Renal cortical epithelial cell (primary cell): ENCODE results near the gene BBS7. TPM values are rescaled to one million over a fixed set of nuclear protein-coding genes. Genes with fewer than 3 reads are reported as not detected.
A peak's percentile ranks its signal among the peaks of the same experiment; 100 is the strongest.

Experiments used
- DNase-seq: peaks from one replicate; pipeline ENCODE4 v3.0.0-alpha.2; 2011; ENCODE audit warnings: low read depth
- total RNA-seq: library from RNA; depleted of rRNA; stranded (reverse); fragments of >200 nt; gene quantifications from 2 replicates; pipeline ENCODE4 v1.2.3, GENCODE V29; 2014

BBS7 gene, protein sequence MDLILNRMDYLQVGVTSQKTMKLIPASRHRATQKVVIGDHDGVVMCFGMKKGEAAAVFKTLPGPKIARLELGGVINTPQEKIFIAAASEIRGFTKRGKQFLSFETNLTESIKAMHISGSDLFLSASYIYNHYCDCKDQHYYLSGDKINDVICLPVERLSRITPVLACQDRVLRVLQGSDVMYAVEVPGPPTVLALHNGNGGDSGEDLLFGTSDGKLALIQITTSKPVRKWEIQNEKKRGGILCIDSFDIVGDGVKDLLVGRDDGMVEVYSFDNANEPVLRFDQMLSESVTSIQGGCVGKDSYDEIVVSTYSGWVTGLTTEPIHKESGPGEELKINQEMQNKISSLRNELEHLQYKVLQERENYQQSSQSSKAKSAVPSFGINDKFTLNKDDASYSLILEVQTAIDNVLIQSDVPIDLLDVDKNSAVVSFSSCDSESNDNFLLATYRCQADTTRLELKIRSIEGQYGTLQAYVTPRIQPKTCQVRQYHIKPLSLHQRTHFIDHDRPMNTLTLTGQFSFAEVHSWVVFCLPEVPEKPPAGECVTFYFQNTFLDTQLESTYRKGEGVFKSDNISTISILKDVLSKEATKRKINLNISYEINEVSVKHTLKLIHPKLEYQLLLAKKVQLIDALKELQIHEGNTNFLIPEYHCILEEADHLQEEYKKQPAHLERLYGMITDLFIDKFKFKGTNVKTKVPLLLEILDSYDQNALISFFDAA
- total RNA-seq, result 27.3 and 31.6 TPM in 2 replicates

DNA sequence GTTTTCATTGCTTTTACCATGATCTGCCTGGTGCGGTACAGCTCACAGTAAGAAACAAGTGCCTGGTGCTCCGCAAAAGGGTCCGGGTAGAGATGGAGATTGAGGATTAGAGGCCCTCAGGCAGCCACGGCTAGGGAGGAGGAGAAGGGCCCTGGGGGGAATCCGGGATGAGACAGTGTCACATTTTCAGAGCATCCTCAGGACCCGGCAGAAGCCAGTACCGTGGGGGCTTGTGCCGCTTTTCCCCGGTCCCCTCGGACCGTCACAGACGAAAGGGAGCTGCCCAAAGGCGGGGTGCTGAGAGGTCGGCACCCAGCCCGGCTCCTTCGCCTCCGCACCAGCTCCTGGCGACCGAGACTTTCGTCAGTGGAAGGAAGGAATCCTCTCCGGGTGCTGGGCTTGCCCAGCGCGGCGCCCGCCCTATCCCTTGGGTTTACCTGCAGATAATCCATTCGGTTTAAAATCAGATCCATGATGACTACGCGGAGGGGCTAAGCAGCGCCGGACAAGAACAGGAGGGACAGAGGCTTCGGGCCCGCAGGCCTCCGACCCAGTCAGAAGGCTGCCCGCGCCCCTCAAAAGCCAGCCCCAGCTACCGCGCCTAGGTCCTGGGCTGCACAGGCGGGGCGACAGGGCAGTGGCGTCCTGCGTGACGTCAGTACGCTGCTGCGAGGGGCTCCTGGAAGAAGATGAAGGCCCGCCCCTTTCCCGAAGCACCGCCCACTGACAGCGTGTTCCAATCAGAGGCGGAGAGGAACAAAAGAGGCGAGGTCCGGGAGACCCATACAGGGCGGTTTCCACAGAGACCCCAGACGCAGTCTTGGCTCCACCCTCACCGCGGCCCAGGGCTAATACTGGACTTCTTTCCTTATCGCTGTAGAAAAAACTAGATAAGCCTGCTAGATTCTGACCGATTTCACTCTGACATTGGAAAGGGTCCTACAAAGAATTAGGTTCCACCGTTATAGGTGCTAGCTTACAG, at the start of gene BBS7:
TSS of gene BBS7 (minus strand) at position 634 of the 982 bp plus-strand sequence. CDS start at position 473, 161 bp downstream.
- peak; percentile 91 for DNase-seq

GRCh38 chr4:121913667-121914066, 43.4 kb upstream of the BBS7 start:
- no peak for DNase-seq

DNA sequence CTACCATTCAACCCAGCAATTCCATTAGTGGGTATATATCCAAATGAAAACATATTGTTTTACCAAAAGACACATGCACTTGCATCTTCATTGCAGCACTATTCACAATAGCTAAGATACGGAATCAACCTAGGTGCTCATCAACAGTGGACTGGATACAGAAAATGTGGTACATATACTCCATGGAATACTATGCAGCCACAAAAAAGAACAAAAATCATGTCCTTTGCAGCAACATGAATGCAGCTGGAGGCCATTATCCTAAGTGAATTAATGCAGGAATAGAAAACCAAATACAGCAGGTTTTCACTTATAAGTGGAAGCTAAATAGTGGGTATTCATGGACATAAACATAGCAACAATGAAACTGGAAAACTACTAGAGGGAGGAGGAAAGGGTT, 38.1 kb upstream of the BBS7 start:
- DNase-seq, result no peak

DNA sequence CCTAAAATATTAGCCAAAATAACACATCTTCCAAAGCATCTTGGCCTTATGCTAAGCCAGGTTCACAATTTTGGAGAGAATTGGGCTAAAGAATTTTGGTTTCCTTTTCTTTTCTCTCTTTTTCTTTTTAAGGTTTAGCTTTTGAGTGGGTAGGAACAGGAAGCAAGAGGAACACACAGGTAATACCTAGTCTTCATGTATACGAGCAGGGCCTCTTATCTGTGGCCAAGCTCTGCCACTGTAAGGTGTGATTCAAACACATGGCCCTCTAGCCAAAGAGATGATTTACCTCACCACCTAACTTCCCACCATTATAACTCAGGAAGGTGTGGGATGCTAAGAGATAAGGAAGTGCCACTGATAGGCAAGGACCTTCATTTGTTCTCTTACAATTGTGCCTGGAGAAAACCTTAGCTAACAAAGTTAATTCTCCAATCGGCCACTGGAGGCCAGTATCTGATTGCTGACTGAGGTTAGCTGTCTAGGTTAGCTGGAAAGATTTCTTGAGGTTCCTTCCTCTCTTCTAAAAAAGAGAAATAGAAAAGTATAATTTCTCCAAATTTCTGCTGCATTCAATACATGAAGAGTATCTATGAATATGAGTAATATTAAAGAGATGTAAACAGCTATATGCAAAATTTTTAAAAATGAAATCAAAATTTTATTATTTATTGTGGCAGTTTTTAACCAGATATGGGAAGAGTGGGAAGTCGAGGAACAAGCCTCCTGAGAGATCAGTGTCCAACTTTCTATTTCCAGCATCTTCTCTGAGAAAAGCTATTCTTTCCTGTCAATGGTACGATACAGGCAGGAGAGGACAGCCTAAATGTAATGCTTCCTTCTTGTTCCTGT, 30.1 kb upstream of the BBS7 start:
- DNase-seq, result peak; percentile 54

- DNase-seq, result no peak
Observed at GRCh38 chr4:121898150-121898549, 27.9 kb upstream of the BBS7 start.

DNA sequence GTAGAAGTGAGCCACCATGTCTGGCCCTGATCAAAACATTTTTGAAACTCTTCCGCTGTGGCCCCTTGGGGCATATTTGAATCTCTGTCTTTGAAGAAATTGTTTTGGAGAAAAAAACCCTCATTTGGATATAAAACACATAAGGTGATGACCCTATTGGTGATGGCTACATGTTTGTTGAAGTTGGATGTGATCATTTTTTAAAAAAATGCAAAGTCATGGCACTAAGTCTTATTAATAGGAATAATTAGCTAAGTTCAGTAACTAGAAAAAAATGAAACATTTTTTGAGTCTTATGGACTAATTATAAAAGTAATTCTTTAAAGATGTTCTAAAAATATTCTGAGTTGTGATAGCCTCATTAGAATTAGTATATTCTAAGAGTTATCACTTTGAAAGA, 17.9 kb upstream of the BBS7 start:
- DNase-seq, result no peak

GRCh38 chr4:121885115-121885514, 14.8 kb upstream of the BBS7 start:
- DNase-seq, result no peak

- DNase-seq, result no peak
Observed at GRCh38 chr4:121881158-121881557, 10.9 kb upstream of the BBS7 start.

- DNase-seq, result no peak
Observed at GRCh38 chr4:121879135-121879534, 8.9 kb upstream of the BBS7 start.

- DNase-seq, result no peak
Observed at GRCh38 chr4:121877041-121877773, 6.9 kb upstream of the BBS7 start.

DNA sequence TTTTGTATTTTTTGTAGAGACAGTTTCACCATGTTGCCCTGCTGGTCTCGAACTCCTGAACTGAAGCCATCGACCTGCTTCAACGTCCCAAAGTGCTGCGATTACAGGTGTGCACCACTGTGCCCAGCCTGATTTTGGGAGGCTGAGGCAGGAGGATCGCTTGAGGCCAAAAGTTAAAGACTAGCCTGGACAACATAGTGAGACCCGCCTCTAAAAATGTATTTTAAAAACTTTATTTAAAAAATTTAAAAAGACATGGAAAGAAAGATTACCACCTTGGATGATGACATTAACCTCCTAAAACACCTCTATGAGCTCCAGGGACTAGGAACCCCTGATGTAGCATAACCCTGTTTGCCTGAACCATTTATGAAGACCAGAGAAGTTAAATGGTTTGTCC, 5.8 kb upstream of the BBS7 start:
- no peak for DNase-seq

GRCh38 chr4:121875652-121876051, 5.4 kb upstream of the BBS7 start:
- DNase-seq, result no peak

- DNase-seq, result no peak
Observed at GRCh38 chr4:121873604-121874003, 3.3 kb upstream of the BBS7 start.

GRCh38 chr4:121863799-121864198, 6.5 kb downstream of the BBS7 start:
- DNase-seq, result peak; percentile 18

GRCh38 chr4:121861426-121861825, 8.8 kb downstream of the BBS7 start:
- no peak for DNase-seq

- DNase-seq, result no peak
Observed at GRCh38 chr4:121860121-121860520, 10.2 kb downstream of the BBS7 start.

- DNase-seq, result no peak
Observed at GRCh38 chr4:121851354-121851753, 18.9 kb downstream of the BBS7 start.

DNA sequence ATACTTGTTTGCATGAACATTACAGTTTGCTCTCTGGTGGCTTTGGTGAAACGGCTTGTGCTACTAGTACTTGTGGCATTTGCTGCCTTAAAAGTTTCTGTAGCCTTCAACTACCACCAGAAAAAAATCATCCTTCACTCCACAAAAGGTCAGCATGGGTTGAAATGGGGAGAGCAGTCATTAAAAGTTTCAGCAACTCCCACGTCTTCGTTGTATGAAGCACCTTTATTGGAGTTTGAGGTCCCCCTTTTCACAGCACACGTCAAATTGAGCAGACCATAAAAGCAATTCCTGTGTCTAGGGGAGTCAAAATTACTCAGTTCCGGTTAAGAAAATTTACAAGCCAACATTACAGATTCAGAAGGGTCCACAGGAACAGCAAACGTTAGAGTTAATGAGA, 23.6 kb downstream of the BBS7 start:
- no peak for DNase-seq

GRCh38 chr4:121842862-121843261, 27.4 kb downstream of the BBS7 start:
- DNase-seq, result no peak

DNA sequence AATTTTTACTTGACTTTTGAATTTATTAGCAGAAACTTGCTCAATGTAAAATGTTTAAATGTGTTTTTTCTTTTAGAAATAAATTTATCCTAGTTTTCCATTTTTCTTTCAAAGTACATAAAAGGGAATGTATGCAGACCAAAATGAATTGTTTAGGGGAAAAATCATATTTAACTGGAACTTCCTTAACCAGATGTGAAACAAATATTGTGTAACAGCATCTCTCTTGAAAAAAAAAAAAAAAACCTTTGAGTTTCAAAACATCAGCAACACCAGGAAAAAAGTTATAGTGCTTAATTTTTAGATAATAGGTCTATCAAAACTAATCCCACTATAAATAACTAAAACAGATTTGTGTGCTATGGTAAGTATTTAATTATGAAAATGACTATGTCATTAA, 32.1 kb downstream of the BBS7 start:
- no peak for DNase-seq
